Measurements from ENCODE around the gene RNASE13.

DNA sequence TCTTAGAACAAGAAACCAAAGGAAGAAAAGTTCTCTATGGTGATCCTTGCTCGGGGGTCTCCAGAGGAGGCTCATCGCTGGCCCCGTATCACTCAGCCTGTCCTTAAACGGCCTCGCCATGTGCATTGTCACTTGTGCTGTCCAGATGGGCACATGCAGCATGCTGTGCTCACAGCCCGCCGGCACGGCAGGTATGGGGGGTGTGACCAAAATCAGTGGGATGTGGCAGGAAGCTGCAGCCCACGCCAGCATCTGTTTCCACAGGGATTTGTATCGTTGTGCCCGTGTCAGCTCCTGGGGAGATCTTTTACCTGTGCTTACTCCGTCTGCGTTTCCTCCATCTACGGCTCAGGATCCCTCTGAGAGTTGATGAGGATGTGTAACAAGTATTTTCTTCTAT is 38.1 kb downstream of the RNASE13 start:
- no peak for TF ChIP-seq POLR2AphosphoS5 (IDR thresholded peaks at IDR 0.05; ENCODE audit: low read depth, low read length)
- TF ChIP-seq, protein P1, sequence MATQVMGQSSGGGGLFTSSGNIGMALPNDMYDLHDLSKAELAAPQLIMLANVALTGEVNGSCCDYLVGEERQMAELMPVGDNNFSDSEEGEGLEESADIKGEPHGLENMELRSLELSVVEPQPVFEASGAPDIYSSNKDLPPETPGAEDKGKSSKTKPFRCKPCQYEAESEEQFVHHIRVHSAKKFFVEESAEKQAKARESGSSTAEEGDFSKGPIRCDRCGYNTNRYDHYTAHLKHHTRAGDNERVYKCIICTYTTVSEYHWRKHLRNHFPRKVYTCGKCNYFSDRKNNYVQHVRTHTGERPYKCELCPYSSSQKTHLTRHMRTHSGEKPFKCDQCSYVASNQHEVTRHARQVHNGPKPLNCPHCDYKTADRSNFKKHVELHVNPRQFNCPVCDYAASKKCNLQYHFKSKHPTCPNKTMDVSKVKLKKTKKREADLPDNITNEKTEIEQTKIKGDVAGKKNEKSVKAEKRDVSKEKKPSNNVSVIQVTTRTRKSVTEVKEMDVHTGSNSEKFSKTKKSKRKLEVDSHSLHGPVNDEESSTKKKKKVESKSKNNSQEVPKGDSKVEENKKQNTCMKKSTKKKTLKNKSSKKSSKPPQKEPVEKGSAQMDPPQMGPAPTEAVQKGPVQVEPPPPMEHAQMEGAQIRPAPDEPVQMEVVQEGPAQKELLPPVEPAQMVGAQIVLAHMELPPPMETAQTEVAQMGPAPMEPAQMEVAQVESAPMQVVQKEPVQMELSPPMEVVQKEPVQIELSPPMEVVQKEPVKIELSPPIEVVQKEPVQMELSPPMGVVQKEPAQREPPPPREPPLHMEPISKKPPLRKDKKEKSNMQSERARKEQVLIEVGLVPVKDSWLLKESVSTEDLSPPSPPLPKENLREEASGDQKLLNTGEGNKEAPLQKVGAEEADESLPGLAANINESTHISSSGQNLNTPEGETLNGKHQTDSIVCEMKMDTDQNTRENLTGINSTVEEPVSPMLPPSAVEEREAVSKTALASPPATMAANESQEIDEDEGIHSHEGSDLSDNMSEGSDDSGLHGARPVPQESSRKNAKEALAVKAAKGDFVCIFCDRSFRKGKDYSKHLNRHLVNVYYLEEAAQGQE (IDR thresholded peaks at IDR 0.05; ENCODE audit: insufficient read depth in 1 of 2, low read depth in 2 of 2, low read length in 2 of 2) = no peak
- no peak for TF ChIP-seq SIN3A (IDR thresholded peaks at IDR 0.05; ENCODE audit: borderline replicate concordance, insufficient read depth, low read length)

All from PFSK-1 (cell line).